ENCODE measurements around the gene DDB1. TPM values are rescaled to one million over a fixed set of nuclear protein-coding genes. Genes with fewer than 3 reads are reported as not detected.

The DDB1 gene
- total RNA-seq, 1 donor from 2014 or later = 158 TPM

DNA sequence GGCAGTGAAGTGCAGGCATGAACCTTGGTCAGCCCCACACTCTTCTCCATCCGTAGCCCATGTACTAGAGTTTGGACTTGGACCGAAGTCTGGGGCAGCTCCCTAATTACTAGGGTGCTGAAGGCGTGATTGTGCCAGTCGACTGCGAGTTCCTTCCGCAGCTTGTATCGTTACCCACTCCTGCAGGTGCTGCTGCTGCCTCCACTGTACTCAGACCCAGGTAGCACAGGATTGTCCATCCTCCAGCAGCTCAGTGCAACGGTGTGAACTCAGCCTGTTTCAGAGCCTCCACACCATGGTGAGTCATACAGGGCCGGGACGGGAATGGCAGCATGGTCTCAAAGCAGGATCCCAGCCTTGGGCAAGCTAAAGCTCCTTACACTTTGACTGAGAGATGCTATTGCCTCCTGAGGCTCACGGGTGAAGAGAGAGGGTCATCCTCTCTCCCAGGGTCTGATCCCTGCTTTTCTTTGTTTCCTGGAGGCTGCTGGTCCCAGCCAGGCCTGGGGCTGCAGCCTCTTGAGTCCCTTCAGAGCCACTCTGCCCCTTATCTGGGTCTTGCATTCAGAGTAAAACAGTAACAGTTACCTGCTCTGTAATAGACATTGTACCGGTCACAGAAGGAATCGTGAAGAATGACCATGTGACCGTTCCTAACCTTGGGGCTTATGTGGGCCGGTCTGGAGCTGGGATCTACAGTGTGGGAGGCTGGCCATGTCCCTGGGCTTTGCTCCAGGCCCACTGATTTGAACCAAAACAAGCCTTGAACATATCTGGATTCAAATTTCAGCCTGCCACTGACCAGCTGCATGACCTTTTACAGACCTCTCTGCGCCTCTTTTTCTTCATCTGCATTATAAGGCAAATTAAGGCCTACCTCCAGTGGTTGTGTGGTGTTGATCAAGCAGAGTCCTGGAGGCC lies 1.8 kb upstream of the DDB1 start:
- no peak for DNase-seq

DNA sequence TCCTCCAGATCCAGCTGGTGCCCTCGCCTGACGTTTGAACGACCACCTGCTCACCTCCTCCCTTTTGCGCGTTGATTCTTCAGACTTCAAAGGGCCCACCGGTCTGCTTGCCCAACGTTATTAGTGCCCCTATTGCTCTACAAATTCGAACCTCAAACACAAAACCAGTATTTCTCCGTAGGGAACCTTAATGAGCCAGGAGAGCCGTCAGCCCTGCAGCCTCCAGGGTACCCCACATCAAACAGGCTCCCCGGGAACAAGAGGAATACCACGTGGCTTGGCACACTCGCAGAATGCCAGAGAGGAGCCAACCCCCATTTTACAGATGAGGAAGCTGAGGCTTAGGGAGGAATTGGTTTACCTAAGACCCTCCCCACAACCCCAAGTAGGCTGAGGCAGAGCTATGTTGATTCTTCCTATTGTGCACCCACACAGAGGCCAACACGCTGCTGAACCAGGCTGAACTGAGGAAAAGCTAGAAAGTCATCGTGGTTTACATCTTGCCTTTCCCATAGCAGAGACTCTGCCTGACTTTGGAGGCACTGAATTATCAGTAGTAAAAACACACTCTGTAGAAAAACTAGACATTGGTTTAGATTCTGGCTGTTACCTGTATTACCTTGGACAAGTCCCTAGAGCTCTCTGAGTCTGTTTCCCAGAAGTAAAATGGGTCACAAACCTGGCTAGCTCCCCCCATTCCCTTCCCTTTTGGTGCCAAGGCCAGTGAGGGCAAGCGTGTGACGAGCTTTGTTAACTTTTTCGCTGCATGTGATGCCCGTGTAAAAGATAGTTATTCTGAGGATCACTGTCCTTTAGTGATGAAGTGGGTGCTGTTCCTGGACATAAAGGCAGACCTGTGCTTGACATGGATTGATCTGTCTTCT lies 887 bp upstream of the DDB1 start:
- DNase-seq = no peak

- DNase-seq = no peak
These were observed 566 bp downstream of the DDB1 start for GRCh38 chr11:61332281-61332796.

GRCh38 chr11:61331651-61332050 lies 1.3 kb downstream of the DDB1 start:
- DNase-seq = no peak

- no peak for DNase-seq
These were observed 3.0 kb downstream of the DDB1 start for GRCh38 chr11:61329871-61330270.

DNA sequence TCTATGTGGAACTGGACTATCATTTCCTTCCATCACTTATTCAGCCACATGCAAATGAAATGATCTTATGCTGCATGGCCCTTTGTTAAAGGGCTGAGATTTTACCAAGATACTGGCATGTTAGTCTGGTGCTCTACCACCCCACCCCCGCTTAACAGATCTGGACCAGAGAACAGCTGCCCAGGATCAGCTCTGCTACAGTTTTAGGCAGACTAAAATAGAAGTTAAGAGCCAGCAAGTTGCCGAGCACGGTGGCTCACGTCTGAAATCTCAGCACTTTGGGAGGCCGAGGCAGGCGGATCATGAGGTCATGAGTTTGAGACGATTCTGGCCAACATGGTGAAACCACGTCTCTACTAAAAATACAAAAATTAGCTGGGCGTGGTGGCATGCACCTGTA lies 4.6 kb downstream of the DDB1 start:
- DNase-seq = no peak

GRCh38 chr11:61327669-61328071 lies 5.2 kb downstream of the DDB1 start:
- DNase-seq = no peak

DNA sequence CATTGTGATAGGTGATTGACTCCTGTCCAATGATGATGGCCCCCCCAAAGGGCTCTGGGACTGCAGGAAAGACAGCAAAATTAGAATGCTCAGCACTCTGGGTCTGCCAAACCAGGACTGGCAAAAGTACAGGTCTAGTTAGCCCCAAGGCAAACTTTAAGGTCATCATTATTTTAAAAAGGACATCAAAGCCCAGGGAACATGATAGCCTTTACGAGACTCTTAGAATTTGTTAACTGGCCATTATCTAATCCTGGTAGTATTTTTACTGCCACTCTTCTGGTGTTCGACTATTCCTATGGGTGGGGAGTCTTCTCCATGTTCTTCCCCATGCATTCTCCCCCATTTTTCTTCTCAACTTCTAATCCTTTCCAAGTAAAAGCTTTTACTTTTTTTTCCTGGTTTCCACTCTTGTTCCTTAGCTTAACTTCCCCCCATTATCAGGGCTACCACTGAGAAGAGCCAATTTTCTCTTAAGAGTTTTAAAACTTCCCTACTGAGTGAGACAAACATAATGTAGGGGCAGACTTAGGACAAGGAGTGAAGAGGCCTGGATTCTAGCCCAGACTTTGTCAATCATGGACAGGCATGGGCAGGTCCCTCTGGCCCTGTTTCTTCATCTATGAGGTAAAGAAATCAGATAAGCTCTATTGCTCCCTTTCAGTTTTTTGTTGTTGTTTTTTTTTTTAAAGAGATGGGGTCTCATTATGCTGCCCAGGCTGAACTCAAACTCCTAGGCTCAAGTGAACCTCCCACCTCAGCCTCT lies 7.1 kb downstream of the DDB1 start:
- no peak for DNase-seq

GRCh38 chr11:61315260-61315659 lies 17.6 kb downstream of the DDB1 start:
- no peak for DNase-seq

GRCh38 chr11:61310749-61311148 lies 22.2 kb downstream of the DDB1 start:
- DNase-seq = no peak

GRCh38 chr11:61309739-61310138 lies 23.2 kb downstream of the DDB1 start:
- DNase-seq = no peak

GRCh38 chr11:61309141-61309540 lies 23.8 kb downstream of the DDB1 start:
- no peak for DNase-seq

GRCh38 chr11:61307354-61307753 lies 25.6 kb downstream of the DDB1 start:
- DNase-seq = no peak

DNA sequence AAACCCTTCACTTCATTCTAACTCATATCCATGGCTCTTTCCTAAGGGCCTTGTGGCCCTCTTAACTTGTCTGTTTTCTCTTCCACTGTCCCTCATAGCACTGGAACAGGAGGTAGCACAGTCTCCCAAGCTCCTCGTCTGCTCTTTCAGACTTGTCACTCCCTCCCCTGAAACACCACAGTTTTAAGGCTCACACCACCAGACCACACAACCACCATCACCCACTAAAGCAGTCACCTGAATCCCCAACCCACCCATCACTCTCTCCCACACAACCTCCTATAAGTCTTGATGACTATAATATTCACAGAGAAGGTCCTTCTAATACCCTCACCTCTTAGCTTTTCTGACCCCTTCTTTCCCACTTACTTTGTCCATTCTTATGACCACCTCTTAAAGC lies 26.7 kb downstream of the DDB1 start:
- no peak for DNase-seq

DNA sequence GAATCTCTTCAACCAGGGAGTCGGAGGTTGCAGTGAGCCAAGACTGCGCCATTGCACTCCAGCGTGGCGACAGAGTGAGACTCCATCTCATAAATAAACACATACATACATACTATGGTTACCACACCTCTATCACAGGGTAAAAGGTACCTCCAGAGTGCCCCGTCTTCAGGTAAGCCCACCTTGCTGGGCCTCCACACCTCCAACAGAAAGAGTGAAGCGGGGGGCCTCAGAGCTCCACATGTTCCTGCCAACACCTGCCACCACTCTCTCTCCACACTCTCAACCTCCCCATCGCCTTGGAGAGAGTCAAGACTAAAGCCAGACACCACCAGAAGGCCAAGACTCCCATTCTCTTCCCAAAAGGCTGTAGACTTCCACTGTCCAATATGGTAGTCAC lies 27.5 kb downstream of the DDB1 start:
- DNase-seq = no peak

DNA sequence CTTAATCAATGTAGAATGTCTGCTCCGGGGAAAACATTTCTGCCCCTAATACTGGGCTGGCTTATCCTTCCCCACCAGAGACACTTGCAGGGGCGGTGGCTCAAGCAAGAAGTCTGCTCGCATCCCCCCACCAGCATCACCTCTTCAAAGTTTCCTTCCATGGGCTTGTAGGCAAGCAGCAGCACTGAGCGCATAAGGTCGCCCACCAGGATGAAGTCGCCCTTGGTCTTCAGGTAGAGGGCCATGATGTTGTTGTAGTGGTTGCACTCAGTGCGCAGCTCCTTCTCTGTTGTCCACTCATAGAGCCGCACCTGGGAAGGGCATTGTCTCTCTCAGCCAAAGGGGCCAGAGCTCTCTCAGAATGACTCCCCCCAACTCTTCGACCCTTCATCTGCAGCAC lies 29.2 kb downstream of the DDB1 start:
- no peak for DNase-seq

DNA sequence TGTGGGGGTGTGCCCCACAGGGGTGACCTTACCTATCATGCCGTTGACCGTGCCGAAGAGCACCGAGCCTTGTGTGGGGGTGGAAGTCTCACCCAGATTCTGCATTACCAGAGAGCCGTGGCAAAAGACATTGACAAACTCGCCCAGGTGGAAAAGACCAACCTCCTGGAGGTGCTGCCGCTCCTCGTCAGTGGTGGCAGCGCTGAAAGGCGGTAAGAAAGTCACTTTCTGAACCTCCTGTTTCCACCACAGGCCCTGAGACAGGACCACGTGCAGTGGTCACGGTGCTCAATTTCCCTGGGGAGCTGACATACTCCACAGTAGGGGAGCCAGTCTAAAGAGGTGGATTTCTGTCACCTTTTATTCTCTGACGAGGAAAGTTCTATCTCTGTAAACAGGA lies 30.4 kb downstream of the DDB1 start:
- no peak for DNase-seq

GRCh38 chr11:61298663-61299244 lies 34.2 kb downstream of the DDB1 start:
- DNase-seq = no peak

GRCh38 chr11:61297746-61298145 lies 35.2 kb downstream of the DDB1 start:
- peak; percentile 12 for DNase-seq

GRCh38 chr11:61297341-61297740 lies 35.6 kb downstream of the DDB1 start:
- no peak for DNase-seq

GRCh38 chr11:61295596-61295926 lies 37.3 kb downstream of the DDB1 start:
- no peak for DNase-seq
